ENCODE results near the gene GID4. TPM values are rescaled to one million over a fixed set of nuclear protein-coding genes. Genes with fewer than 3 reads are reported as not detected.

Gene GID4
- total and polyA plus RNA-seq, 2 of the 13 experiments (the other 11 are each of a cell fraction or from before 2014, with no cell fraction given), result 4.3 to 6.1 TPM

DNA sequence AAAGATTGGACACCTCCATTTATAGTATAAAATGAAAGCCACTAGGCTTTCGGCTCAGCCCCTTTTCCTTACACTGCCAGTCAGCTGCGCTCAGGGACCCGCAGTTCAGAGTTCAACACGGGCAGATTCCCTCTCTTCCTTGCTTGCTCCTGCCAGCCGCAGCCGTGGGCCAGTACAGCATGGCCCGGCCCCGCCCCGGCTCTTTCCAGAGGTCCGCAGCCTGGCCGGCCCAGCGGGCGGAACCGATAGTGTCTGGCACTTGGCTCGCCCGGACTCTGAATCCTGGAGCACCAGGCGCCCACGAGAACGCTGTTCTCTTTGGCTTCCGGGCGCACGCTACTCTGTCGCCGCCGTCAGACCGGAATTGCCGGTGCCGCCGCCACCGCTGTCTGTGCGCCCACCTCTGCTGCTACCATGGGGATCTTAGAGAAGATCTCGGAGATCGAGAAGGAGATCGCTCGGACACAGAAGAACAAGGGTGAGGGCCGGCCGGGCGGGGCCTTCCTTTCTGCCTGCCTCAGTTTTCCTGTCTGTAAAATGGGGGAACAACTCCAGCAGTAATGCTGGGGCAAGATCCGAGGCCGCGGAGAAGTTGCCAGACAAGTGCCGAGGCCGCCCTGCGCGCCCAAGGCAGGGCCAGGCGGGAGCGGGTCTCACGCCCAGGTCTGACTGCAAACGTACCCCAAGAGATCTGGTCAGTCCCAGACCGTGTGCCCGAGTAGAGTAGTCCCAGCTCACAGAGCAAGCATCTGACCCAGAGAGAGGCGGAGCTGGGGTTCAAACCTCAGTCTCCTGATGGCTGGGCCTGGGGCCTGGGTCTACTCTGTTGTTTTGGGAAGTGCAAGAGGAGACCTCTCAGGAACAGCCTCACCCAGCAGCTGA is 48.6 kb downstream of the GID4 start, which contains the start of gene DRG2 (continued):
- TF ChIP-seq KLF16 (CRISPR knock-in tag; IDR thresholded peaks at IDR 0.05), result peak in 1 of 2 experiments; percentile 96; a peak in 2 of 4 replicates
- TF ChIP-seq MIXL1 (CRISPR knock-in tag; IDR thresholded peaks at IDR 0.05), result peak; percentile 93
- TF ChIP-seq SKI (IDR thresholded peaks at IDR 0.05; ENCODE audit: partially characterized antibody), result peak; percentile 88
- no peak for TF ChIP-seq MLXIP (CRISPR knock-in tag; IDR thresholded peaks at IDR 0.05; ENCODE audit: borderline replicate concordance)
- TF ChIP-seq SETDB1 (CRISPR knock-in tag; IDR thresholded peaks at IDR 0.05; ENCODE audit: borderline replicate concordance), result no peak
- 0 out of 2 replicates have a peak, but pooled peaks have one; percentile 49 for TF ChIP-seq ZNF546 (CRISPR knock-in tag; conservative IDR thresholded peaks at IDR 0.05)
- TF ChIP-seq RELA (CRISPR knock-in tag; IDR thresholded peaks at IDR 0.05), result peak; percentile 78; the same call in 1 of the 2 replicates
- peak; percentile 40 for TF ChIP-seq ZNF883 (CRISPR knock-in tag; IDR thresholded peaks at IDR 0.05; ENCODE audit: not compliant biosample characterization)
- TF ChIP-seq TFAP4 (IDR thresholded peaks at IDR 0.05; ENCODE audit: borderline replicate concordance, low read depth), result peak; percentile 90
- peak; percentile 87; the same call in 1 of the 2 replicates for TF ChIP-seq MAF1 (CRISPR knock-in tag; IDR thresholded peaks at IDR 0.05; ENCODE audit: borderline replicate concordance)
- peak; percentile 83 for TF ChIP-seq ZBTB40 (IDR thresholded peaks at IDR 0.05)
- TF ChIP-seq ZBTB40 (CRISPR knock-in tag; IDR thresholded peaks at IDR 0.05), result peak; percentile 87
- peak; percentile 87 for TF ChIP-seq JARID2 (CRISPR knock-in tag; IDR thresholded peaks at IDR 0.05; ENCODE audit: insufficient replicate concordance)
- TF ChIP-seq ZNF10 (CRISPR knock-in tag; IDR thresholded peaks at IDR 0.05; ENCODE audit: borderline replicate concordance, low read depth), result no peak
- no peak for TF ChIP-seq SOX6 (IDR thresholded peaks at IDR 0.05)
- TF ChIP-seq SOX6 (CRISPR knock-in tag; IDR thresholded peaks at IDR 0.05), result peak; percentile 86

Measured in HepG2 (cell line).